C1 segment of cervical spinal cord (tissue), 14 donors: Measurements from ENCODE around the gene SPI1.

ENCODE experiments used
- DNase-seq, 14 donors: peaks; one replicate each; lab custom pipeline; 2025; lab: John Stamatoyannopoulos, UW

Gene SPI1

DNA sequence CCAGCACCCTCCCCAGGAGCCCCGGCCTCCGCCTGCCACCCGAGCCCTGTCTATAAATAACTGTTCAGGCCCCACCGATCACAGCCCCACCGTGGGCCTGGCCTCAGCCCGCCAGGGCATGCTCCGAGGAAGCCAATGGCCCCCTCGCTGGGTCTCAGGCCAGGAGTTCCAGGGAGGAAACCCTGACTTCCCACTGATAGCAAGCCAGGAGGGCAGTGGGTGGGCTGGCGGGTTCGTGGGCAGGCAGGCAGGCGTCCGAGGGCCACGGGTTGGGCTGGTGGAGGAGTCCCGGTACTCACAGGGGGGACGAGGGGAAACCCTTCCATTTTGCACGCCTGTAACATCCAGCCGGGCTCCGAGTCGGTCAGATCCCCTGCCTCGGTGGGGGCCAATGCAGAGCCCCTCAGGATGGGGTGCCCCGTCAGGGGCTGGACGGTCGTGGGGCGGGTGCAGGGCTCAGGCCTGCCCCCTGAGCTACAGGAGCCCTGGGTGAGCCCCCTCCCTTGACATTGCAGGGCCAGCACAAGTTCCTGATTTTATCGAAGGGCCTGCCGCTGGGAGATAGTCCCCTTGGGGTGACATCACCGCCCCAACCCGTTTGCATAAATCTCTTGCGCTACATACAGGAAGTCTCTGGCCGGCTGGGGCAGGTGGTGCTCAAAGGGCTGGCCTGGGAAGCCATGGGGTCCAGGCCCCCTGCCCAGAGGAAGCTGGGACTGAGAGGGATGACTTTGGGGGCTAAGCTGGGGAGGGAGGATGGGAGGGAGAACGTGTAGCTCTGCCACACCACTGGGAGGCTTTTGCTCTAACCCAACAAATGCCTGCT is at the start of gene SPI1:
TSS of gene SPI1 (minus strand) at position 538 of the 826 bp plus-strand sequence. CDS start at position 344, 194 bp downstream.
- peak in 7 of 14 donors; percentile 23 to 49 (median 39) for DNase-seq

DNA sequence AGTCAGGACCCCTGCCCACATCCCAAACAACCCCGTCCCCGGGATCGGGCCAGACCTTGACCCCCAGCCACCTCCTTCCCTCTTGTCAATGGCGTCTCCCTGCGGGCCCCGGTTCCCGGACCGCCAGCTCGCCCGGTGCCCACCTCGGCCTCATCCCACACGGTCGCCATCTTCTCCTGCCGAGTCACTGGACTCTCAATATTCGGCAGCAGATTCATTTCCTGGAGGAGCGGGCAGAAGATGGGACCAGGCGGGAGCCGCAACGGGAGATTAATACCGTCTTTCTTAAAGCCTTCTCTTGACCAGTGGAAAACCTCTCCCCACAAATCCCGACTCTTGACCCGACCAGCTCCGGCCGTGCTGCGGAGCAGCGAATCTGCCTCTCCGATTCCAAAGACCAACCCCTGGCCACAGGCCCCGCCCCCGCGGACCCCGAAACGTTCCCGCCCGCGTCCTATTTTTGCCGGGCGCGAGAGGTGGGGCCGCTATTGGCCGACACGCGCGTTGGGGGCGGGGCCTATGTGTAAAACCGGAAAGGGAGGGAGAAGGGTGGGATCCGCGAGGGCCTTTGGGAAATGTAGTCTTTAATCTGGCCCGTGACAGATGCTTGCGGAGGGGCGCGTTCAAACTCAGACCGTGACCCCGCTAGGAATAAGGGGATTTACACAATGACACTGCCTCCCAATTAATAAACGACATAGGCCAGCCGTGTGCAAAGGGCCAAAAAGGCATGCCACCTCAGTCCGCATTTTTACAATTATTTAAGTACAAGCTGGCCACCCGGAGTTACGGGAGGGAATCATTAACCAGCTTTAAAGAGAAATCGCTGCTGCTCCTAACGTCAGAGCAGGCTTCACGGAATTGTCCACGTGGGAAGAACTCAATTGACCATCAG is 48.0 kb upstream of the SPI1 start, which contains the start of gene PSMC3:
TSS of gene PSMC3 (minus strand) at position 378 of the 895 bp plus-strand sequence. CDS start at position 218, 160 bp downstream.
- peak; percentile 77 to 97 (median 95) for DNase-seq

DNA sequence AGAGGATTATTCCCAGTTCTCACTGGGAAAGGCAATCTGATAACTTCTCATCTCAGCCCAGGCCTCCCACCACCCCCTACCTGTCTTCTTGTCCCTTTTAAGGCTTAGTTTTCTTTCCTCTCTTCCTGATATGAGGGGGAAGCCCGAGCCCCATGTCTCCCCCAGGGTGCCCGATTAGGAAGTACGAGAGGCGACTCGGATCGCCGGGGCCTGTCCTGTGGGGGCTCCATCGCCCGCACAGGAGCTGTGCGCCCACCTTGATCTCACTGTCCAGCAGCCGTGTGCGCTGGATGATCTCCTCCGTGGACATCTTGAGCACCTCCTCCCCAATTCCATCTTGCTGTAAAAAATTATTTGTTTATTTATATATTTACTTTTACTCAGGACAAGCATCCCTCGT is 47.3 kb upstream of the SPI1 start:
- DNase-seq, result no peak

- DNase-seq, result no peak
These were observed 40.3 kb upstream of the SPI1 start for GRCh38 chr11:47418454-47419259.

DNA sequence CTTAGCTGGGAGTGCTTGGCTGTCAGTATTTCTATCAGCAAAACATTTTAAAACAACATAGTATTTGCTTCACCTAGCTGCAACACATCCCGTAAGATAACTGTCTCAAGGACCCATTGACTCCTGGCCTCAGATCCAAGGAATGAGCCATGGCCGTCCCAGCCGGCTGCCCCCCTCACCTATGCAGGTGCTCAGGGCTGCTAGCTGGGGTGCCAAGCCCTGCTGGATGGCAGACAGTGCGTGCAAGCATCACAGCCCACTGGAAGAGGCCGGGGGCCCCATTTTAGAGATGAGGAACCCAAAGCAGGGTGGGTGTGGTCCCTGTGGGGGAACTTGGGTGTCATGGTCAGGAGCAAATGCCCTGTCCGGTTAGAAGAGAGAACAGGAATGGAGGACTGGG is 39.4 kb upstream of the SPI1 start:
- no peak for DNase-seq

DNA sequence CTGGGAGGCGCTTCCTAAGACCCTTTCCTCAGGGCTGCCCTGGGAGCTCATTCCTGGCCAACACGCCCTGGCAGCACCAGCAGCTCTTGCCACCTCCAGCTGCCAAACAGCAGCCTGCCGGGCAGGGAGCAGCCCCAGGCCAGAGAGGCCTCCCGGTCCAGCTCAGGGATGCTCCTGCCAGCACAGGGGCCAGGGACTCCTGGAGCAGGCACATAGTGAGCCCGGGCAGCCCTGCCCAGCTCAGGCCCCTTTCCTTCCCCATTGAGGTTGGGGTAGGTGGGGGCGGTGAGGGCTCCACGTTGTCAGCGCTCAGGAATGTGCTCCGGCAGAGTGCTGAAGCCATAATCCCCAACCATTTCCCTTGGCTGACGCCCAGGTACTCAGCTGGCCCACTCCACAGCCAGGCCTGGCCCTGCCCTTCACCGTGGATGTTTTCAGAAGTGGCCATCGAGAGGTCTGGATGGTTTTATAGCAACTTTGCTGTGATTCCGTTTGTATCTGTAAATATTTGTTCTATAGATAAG is 37.7 kb upstream of the SPI1 start:
- DNase-seq, result peak in 4 of 14 donors; percentile 32 to 60 (median 44)

DNA sequence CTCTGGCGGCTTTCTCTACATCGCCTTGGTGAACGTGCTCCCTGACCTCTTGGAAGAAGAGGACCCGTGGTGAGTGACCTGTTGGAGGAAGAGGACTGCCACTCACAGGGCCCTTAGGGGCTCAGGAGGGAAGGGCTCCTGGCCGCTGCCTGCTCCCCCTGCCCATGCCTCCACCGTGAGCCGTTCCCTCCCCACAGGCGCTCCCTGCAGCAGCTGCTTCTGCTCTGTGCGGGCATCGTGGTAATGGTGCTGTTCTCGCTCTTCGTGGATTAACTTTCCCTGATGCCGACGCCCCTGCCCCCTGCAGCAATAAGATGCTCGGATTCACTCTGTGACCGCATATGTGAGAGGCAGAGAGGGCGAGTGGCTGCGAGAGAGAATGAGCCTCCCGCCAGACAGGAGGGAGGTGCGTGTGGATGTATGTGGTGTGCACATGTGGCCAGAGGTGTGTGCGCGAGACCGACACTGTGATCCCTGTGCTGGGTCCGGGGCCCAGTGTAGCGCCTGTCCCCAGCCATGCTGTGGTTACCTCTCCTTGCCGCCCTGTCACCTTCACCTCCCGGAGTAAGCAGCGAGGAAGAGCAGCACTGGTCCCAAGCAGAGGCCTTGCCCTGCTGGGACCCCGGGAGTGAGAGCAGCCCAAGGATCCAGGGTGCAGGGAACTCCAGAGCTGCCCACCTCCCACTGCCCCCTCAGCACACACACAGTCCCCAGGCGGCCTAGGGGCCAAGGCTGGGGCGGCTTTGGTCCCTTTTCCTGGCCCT is 36.9 kb upstream of the SPI1 start:
- DNase-seq, result no peak

DNA sequence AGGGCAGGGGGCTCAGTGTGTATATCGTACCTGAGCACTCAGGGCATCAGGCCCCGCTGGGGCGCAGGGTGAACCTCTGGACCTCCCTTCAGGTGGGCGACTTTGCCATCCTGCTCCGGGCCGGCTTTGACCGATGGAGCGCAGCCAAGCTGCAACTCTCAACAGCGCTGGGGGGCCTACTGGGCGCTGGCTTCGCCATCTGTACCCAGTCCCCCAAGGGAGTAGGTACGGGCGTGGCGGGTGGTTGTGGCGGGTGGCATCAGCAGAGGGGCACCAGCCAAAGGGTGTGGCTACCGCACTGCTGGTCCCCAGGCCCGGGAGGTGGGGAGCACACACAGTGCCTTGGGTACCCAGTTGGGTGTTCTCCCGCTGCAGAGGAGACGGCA is 36.3 kb upstream of the SPI1 start:
- DNase-seq, result no peak

DNA sequence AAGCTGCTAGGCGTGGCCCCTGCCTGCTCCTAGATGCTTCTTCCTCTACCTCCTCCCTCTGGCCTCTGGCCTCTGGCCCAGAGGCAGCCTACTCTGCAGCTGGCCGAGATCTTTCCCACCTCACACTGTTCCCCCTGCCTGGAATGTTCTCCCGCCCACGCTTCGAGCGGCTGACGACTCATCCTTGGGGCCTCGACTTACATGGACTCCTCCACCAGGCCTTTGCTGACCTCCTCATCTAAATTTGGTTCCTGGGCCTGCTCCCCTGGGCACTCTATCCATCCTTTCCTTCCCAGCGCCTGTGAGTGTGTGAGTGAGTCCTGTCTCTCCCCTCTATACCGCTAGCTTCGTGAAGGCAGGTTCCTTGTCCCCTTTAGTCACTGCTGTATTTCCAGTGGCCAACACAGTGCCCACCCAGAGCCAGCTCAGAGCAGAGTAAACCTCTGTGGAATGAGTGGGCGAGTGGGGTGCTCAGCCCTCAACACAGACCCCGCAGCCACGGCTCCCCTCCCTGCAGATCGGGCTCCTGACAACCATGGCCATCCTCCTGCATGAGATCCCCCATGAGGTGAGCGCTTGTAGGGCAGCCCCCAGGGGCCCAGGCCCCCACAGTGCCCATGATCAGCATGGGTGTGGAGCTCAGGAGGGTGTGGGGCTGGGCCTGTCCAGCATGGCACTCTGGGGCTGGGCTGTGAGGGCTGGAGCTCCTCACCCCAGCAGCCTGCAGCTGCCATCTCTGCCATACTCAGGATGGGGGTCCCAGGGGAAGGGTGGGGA is 35.7 kb upstream of the SPI1 start:
- no peak for DNase-seq

- no peak for DNase-seq
These were observed 35.0 kb upstream of the SPI1 start for GRCh38 chr11:47413351-47413750.

DNA sequence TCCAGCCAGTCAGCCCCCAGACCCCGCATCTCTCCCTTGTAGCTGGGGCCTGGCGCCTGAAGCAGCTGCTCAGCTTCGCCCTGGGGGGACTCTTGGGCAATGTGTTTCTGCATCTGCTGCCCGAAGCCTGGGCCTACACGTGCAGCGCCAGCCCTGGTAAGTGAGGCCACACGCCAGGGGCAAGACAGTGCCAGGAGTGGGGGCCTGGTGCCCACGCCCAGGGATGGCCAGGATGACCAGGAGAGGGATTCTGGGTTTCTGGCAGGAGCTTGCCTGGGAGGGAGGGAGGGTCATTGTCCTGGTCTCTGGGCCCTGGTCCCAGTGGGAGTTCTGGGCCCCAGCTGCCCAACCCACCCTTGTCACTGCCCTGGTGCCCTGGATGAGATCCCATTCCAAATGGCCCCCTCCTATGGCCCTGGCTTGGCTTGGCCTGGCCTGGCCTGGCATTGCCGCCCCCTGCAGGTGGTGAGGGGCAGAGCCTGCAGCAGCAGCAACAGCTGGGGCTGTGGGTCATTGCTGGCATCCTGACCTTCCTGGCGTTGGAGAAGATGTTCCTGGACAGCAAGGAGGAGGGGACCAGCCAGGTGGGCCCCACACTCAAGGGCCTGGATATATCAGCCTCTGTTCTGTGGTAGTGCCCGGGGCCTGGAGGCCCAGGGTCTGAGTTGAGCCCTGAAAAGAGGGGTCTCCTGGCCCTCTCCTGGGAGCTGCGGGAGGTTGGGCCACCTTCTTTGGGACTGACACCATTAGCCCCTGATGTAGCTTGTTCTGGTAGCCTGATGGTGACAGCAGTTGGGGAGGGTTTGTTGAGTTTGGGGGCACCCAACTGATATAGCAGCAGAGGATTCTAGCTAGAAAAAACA is 33.8 kb upstream of the SPI1 start:
- DNase-seq, result peak in 6 of 14 donors; percentile 18 to 74 (median 57)

DNA sequence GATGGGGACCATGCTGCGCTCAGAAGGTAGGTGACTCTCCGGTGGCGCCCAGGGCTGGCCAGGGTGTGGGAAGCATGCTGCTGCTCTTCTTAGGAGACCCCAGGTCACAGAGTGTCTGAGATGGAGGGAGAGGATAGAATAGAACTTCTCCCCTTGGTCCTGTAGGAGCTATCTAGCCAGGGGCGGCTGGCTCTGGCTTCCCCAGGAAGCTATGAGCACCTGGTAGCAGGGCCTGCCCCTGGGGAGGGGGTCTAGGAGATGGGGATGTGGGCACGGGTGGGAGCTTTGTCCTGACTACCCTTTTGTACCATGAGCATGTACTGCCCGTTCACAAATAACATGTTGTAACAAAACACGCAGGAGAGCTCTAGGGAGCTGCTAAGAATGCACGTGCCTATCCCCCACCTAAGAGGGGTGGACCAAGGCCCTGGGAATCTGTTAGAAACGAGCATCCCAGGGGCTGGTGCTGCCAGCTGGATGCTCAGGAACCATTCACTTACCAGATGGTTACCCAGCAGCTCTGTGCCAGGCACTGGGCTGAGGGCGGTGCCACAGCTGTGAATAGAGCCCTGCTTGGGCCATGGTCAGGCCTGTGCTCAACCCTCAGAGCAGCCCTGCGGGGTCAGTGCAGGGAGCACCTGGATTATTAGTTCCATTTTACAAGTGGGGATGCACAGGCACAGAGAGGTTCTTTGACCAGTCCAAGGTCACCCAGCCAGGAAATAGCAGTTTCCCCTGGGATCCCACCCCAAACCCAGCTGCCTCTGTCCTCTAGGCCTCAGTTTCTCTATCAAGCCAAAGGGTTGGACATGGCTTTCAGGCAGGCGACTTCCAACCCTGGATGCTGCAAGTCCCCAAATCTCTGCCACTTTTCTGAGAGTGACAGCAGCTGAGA is 32.3 kb upstream of the SPI1 start:
- DNase-seq, result no peak

DNA sequence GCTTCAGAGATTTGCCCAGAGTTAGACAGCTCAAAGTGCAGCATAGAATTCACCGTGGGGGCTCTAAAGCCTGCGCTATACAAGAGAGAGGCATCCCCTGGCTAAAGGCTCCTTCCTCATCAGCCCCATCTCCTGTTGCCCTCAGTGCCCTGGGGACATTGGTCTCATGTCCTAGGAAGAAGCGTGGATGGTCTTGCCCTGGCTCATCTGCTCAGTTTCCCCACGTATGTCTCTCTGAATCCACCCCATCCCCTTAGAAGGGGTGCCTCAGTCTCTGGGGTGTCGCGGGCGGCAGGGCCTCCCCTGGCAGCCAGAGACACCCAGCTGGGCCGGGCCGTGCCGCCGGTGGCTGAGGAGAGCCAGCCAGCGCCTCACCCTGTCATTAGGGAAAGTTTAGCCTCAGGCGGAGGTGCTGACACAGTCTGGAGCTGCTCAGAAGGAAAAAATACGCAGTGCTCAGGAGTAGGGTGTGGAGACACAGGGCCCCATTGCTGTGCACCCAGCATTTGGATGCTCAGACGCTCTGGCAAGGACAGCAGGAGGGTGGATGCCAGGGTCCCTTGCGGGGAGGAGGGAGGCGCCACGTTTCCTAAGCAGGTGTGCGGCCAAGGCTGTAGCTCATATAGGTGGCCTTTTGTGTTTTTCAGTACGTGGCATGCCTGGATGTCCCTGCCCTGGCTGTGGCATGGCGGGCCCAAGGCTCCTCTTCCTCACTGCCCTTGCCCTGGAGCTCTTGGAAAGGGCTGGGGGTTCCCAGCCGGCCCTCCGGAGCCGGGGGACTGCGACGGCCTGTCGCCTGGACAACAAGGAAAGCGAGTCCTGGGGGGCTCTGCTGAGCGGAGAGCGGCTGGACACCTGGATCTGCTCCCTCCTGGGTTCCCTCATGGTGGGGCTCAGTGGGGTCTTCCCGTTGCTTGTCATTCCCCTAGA is 31.4 kb upstream of the SPI1 start:
- no peak for DNase-seq

DNA sequence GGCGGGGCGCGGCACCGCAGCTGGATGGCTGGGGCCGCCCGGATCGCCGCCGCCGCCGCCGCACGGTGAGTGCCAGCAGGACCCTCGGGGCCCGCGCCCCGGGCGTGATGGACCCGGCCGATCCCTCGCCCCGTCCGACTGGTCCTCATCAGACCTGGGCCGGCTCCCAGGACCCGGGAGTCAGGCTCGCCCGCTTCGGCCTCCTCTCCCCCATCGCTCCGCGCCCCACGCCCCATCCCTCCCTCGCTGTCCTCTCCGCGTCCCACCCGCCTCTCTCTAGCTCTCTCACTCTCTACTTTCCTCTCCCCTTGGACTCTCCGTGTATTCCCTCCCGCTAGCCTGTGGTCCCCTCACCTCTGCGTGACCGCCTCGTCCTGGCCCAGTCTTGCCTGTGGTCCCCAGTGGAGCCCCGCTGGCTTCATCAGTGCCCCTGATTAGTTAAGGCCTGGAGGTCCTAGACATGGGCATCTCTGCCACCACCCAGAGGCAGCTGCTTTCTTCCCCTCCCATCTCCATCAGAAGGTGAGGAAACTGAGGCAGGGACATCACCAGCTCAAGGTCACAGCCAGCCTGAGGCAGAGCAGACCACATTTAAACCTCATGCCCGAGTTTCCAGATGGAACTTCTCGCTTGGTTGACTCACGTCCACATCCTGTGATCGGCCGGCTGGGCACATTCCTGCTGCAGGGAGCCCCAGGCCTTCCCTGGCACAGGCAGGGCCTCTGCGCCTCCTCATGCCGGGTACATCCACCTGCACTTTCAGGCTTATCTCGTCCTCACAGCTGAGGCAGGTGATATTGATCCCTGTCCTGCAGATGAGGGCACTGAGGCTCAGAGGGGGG is 30.5 kb upstream of the SPI1 start:
- DNase-seq, result peak in 6 of 14 donors; percentile 45 to 83 (median 62)

- DNase-seq, result peak; percentile 71 to 96 (median 93)
These were observed 29.6 kb upstream of the SPI1 start, which contains the start of gene SLC39A13 for GRCh38 chr11:47407746-47408590. SLC39A13 (plus strand) TSS chr11:47408590; CDS start chr11:47410095, 1,505 bp downstream.
